ENCODE data around the gene NDUFB5. TPM values are rescaled to one million over a fixed set of nuclear protein-coding genes. Genes with fewer than 3 reads are reported as not detected.

NDUFB5 gene
- total RNA-seq (2021) (96.2 and 109 TPM in 2 replicates), Bru-seq, nascent RNA (percentile 80 among the genes with signal in this experiment), BruChase-seq, experiment 1, labeled RNA remaining after a 2-hour chase (percentile 78 among the genes with signal in this experiment), BruChase-seq, experiment 2, labeled RNA remaining after a 6-hour chase (percentile 74 among the genes with signal in this experiment)
- long read RNA-seq, full-length matches to known transcripts, result 53 of 58 reads
- long read RNA-seq, partial matches to known transcripts, result 0 of 58 reads
- long read RNA-seq, other reads (novel, unspliced or antisense), result 5 of 58 reads

GRCh38 chr3:179604321-179605078, at the start of gene NDUFB5, which contains the start of gene MRPL47:
NDUFB5 (plus strand) TSS chr3:179604794; CDS start chr3:179604816, 22 bp downstream.
MRPL47 (minus strand) TSS chr3:179604638; CDS start chr3:179604624, 14 bp downstream.
- intact Hi-C loops (cut with micrococcal nuclease; ENCODE audit: unreplicated experiment), result no loop called here
- Histone ChIP-seq H3K36me3 (ENCODE audit: insufficient read depth, low read length, poor library complexity, severe bottlenecking) (peaks cover 41% of the 10 kb centered on the region), H3K9me3 (ENCODE audit: low read depth, low read length, poor library complexity, severe bottlenecking) (no peaks in the 10 kb centered on the region), H3K4me3 (ENCODE audit: low read depth, low read length, poor library complexity, severe bottlenecking) (peak within 1 kb of the TSS; percentile 85), H3K4me1 (ENCODE audit: insufficient read depth, low read length, poor library complexity, severe bottlenecking) (peaks cover 7% of the 10 kb centered on the region), H3K27ac (ENCODE audit: low read depth, low read length, poor library complexity, severe bottlenecking) (peak within 1 kb of the TSS; percentile 95), H3K27me3 (replicated peaks; ENCODE audit: insufficient read depth, low read depth, low read length, poor library complexity) (no peaks in the 10 kb centered on the region)
- TF ChIP-seq EZH2 (IDR thresholded peaks at IDR 0.05; ENCODE audit: borderline replicate concordance, low read depth, low read length, poor library complexity, severe bottlenecking) (no peak), CTCF (conservative IDR thresholded peaks at IDR 0.05; ENCODE audit: low read depth, low read length) (no peak)
- DNase-seq (ENCODE audit: low spot score), result peak; percentile 98
- ChIA-PET POLR2A (ENCODE audit: low non-redundant PET) (no interaction called here), CTCF (no interaction called here)
- no TSS peak for BruUV-seq (replicated peaks)

GRCh38 chr3:179558742-179559364, 45.7 kb upstream of the NDUFB5 start:
- ChIA-PET CTCF (no interaction called here), POLR2A (ENCODE audit: low non-redundant PET) (no interaction called here)
- no peak for TF ChIP-seq EZH2 (IDR thresholded peaks at IDR 0.05; ENCODE audit: borderline replicate concordance, low read depth, low read length, poor library complexity, severe bottlenecking)
- peak; percentile 95 for TF ChIP-seq CTCF (conservative IDR thresholded peaks at IDR 0.05; ENCODE audit: low read depth, low read length)
- H3K4me1 ChIP-seq (ENCODE audit: insufficient read depth, low read length, poor library complexity, severe bottlenecking), result peaks cover 5% of the 10 kb centered on the region
- no TSS peak for BruUV-seq (replicated peaks)
- no peak overlapping the region for H3K27ac ChIP-seq (ENCODE audit: low read depth, low read length, poor library complexity, severe bottlenecking)
- H3K27me3 ChIP-seq (replicated peaks; ENCODE audit: insufficient read depth, low read depth, low read length, poor library complexity), result no peaks in the 10 kb centered on the region
- no peak overlapping the region for H3K4me3 ChIP-seq (ENCODE audit: low read depth, low read length, poor library complexity, severe bottlenecking)
- DNase-seq (ENCODE audit: low spot score), result peak; percentile 84
- no peaks in the 10 kb centered on the region for H3K36me3 ChIP-seq (ENCODE audit: insufficient read depth, low read length, poor library complexity, severe bottlenecking)
- intact Hi-C loops (cut with micrococcal nuclease; ENCODE audit: unreplicated experiment), result loop anchor here (1.0 to 2.0 kb wide), 4 partner anchors 109 to 412 kb away; no protein-coding TSS in a partner anchor
- no peaks in the 10 kb centered on the region for H3K9me3 ChIP-seq (ENCODE audit: low read depth, low read length, poor library complexity, severe bottlenecking)

GRCh38 chr3:179560791-179561190, 43.8 kb upstream of the NDUFB5 start:
- peaks cover 14% of the 10 kb centered on the region for H3K4me1 ChIP-seq (ENCODE audit: insufficient read depth, low read length, poor library complexity, severe bottlenecking)
- no TSS peak for BruUV-seq (replicated peaks)
- no peaks in the 10 kb centered on the region for H3K36me3 ChIP-seq (ENCODE audit: insufficient read depth, low read length, poor library complexity, severe bottlenecking)
- no peak overlapping the region for H3K27ac ChIP-seq (ENCODE audit: low read depth, low read length, poor library complexity, severe bottlenecking)
- DNase-seq (ENCODE audit: low spot score), result no peak
- intact Hi-C loops (cut with micrococcal nuclease; ENCODE audit: unreplicated experiment), result loop anchor here (5.0 kb wide), 1 partner anchor 543 kb away; no protein-coding TSS in a partner anchor
- no peaks in the 10 kb centered on the region for H3K27me3 ChIP-seq (replicated peaks; ENCODE audit: insufficient read depth, low read depth, low read length, poor library complexity)
- POLR2A ChIA-PET (ENCODE audit: low non-redundant PET), result no interaction called here
- no peak overlapping the region for H3K4me3 ChIP-seq (ENCODE audit: low read depth, low read length, poor library complexity, severe bottlenecking)
- TF ChIP-seq CTCF (conservative IDR thresholded peaks at IDR 0.05; ENCODE audit: low read depth, low read length) (no peak), EZH2 (IDR thresholded peaks at IDR 0.05; ENCODE audit: borderline replicate concordance, low read depth, low read length, poor library complexity, severe bottlenecking) (no peak)
- CTCF ChIA-PET, result interaction anchor here (1.2 kb wide), 1 partner anchor 197 kb away, joined by 16 read pairs; no protein-coding TSS in a partner anchor
- H3K9me3 ChIP-seq (ENCODE audit: low read depth, low read length, poor library complexity, severe bottlenecking), result no peaks in the 10 kb centered on the region
